ENCODE results near the gene RAB5IF.

The RAB5IF gene

DNA sequence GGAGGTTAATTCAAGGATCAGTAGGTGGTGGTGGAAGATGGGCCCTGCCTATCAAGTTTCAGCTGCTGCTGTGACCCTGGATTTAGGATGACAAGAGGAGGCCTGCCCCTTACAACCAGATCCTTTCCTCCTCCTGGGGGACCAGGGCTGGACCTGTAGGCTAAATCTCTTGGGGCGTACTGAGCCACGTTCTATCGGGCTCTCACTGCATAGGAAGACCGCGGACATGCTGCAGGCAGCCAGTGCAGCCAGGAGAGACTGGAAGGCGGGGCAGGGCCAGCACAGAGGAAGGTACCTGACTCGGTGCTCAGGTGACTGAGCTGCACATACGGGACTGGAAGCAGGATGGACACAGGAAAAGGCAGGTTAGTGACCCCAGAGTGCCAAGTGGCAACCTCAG lies 48.9 kb downstream of the RAB5IF start:
- no peak for DNase-seq (ENCODE audit: insufficient read length)
- FAIRE-seq, result no peak
- TF ChIP-seq POLR2AphosphoS5 (IDR thresholded peaks at IDR 0.05; ENCODE audit: low read depth, low read length), result no peak
- TF ChIP-seq TAF1 (IDR thresholded peaks at IDR 0.05; ENCODE audit: borderline replicate concordance, low read depth, low read length), result no peak
- no peak for TF ChIP-seq POLR2A (IDR thresholded peaks at IDR 0.05; ENCODE audit: low read depth, low read length)

DNA sequence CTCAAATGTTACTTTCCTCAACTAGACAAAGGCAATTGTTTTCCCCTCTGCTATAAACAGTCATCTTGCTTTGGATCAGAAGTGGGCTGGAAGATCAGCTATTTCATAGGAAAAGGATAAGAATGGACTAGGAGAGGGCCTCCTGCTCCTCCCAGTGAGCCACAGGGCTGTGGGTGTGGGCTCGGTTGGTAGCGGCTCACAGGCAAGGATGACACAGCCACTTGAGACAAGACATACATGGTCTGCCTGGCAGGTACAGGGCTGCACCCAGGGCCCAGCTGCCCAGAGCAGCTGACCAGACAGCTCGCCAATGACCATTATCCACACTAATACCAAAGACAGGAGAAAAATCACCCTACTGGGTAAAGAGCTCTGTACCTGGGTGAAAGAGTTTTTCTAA lies 49.4 kb downstream of the RAB5IF start:
- DNase-seq (ENCODE audit: insufficient read length), result no peak
- no peak for FAIRE-seq
- no peak for TF ChIP-seq POLR2A (IDR thresholded peaks at IDR 0.05; ENCODE audit: low read depth, low read length)
- TF ChIP-seq POLR2AphosphoS5 (IDR thresholded peaks at IDR 0.05; ENCODE audit: low read depth, low read length), result no peak
- no peak for TF ChIP-seq TAF1 (IDR thresholded peaks at IDR 0.05; ENCODE audit: borderline replicate concordance, low read depth, low read length)

DNA sequence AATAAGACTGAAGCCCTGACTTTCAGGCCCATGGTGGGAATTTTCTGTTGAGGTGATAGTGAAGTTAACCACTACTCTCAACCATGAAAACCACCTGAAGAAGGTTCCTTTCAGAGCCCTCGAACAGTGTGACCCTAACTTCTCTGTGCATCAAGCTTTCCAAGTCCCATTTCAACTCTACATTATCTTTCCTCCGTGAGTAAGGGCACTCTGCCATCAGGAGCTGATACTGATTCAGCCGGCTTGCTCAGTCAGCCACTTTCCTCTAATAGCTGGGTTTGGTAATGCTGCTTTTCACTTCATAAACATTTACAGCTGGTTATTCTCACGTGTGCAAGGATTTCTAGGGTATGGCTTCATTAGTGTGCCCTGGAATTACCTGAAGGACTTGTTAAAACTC lies 51.2 kb downstream of the RAB5IF start:
- DNase-seq (ENCODE audit: insufficient read length) (no peak), FAIRE-seq (no peak)
- TF ChIP-seq POLR2AphosphoS5 (IDR thresholded peaks at IDR 0.05; ENCODE audit: low read depth, low read length) (no peak), TAF1 (IDR thresholded peaks at IDR 0.05; ENCODE audit: borderline replicate concordance, low read depth, low read length) (no peak)

DNA sequence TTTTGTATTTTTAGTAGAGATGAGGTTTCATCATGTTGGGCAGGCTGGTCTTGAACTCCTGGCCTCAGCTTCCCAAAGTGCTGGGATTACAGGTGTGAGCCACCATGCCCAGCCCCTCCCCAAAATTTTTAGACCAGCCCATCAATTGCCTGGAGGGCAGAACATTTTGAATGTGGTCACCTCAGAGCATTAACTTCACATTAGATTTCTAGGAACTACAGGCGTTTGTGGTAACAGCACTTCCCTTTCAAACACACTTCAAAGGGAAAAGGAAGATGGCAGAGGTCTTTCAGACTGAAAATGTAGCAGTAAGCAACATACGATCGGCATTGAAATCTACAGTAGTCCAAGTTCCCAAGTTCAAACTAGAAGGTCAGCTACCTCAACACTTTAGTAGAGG lies 52.7 kb downstream of the RAB5IF start:
- no peak for TF ChIP-seq POLR2AphosphoS5 (IDR thresholded peaks at IDR 0.05; ENCODE audit: low read depth, low read length)
- TF ChIP-seq TAF1 (IDR thresholded peaks at IDR 0.05; ENCODE audit: borderline replicate concordance, low read depth, low read length), result no peak
- TF ChIP-seq POLR2A (IDR thresholded peaks at IDR 0.05; ENCODE audit: low read depth, low read length), result no peak
- FAIRE-seq (no peak), DNase-seq (ENCODE audit: insufficient read length) (no peak)

All from GM12892 (cell line).